ENCODE data around the gene C1QTNF9.

C1QTNF9 gene

DNA sequence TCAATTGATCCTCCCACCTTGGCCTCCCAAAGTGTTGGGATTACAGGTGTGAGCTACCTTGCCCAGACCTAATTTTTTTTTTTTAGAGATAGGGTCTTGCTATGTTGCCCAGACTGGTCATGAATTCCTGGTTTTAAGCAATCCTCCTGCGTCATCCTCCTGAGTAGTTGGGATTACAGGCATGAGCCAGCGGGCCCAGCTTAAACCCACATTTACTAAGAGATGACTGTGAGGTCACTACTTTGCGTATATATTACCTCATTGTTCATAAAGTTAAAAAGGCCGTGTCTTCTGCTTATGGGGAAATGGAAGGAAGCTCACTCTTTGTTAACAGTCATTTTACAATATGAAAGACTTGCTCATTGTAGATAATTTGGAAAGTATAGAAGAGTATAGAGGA is 39.6 kb upstream of the C1QTNF9 start:
- peak; percentile 33 for DNase-seq (ENCODE audit: low spot score)

DNA sequence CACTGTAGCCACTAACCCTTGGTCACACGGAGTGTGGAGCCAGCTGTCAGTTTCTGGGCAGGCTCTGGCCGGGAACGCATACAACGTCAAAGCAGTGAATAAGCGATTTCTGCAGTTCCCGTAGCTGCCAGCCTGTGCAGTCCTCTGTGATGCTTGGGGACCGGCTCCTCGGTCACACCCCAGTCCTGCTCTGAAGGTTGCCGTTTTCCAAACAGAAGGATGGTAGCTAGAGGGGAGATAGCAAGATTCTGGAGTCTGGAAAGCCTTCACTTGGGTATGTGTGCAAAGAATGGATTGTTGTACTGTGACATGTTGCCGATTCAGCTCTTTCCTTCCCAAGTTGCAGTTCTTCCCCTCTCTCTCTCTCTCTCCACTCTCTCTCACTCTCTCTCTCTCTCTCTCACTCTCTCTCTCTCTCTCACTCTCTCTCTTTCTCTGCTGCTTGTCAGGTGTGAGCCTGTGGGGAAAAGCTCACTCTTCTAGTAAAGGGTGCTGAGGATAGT is 38.7 kb upstream of the C1QTNF9 start:
- Histone ChIP-seq H3K27ac (peak overlapping the region; percentile 79 to 93), H3K4me3 (peak overlapping the region; percentile 74)
- TF ChIP-seq, protein P1, sequence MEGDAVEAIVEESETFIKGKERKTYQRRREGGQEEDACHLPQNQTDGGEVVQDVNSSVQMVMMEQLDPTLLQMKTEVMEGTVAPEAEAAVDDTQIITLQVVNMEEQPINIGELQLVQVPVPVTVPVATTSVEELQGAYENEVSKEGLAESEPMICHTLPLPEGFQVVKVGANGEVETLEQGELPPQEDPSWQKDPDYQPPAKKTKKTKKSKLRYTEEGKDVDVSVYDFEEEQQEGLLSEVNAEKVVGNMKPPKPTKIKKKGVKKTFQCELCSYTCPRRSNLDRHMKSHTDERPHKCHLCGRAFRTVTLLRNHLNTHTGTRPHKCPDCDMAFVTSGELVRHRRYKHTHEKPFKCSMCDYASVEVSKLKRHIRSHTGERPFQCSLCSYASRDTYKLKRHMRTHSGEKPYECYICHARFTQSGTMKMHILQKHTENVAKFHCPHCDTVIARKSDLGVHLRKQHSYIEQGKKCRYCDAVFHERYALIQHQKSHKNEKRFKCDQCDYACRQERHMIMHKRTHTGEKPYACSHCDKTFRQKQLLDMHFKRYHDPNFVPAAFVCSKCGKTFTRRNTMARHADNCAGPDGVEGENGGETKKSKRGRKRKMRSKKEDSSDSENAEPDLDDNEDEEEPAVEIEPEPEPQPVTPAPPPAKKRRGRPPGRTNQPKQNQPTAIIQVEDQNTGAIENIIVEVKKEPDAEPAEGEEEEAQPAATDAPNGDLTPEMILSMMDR (IDR thresholded peaks at IDR 0.05) = peak; percentile 97
- DNase-seq (ENCODE audit: low spot score) = peak; percentile 90

More for the DNA sequence above, 39.6 kb upstream of the C1QTNF9 start:
- H3K27ac ChIP-seq = peak overlapping the region in 1 of 2 donors; percentile 79
- H3K4me3 ChIP-seq = no peak overlapping the region
- TF ChIP-seq, protein P1 (IDR thresholded peaks at IDR 0.05) = no peak

DNA sequence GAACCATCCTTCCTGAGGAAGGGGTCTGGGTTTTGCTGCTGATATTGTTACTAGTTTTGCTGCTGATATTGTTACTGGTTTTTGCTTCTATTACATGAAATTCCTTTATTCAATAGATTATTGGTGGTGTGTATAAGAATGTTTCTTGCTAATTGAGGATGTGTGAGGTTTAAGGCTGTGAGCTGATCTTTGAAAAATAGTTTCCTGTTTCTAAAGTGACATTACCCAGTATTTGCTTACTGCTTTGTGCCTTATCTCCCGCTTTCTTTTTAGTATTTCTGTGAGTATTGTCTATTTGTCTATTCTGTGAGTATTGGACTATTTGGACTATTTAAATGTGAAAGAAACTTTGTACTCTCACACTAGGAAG is 38.2 kb upstream of the C1QTNF9 start:
- peak overlapping the region; percentile 74 for H3K4me3 ChIP-seq
- DNase-seq (ENCODE audit: low spot score) = no peak
- TF ChIP-seq, protein P1 (IDR thresholded peaks at IDR 0.05) = no peak
- H3K27ac ChIP-seq = peak overlapping the region; percentile 79 to 93

DNA sequence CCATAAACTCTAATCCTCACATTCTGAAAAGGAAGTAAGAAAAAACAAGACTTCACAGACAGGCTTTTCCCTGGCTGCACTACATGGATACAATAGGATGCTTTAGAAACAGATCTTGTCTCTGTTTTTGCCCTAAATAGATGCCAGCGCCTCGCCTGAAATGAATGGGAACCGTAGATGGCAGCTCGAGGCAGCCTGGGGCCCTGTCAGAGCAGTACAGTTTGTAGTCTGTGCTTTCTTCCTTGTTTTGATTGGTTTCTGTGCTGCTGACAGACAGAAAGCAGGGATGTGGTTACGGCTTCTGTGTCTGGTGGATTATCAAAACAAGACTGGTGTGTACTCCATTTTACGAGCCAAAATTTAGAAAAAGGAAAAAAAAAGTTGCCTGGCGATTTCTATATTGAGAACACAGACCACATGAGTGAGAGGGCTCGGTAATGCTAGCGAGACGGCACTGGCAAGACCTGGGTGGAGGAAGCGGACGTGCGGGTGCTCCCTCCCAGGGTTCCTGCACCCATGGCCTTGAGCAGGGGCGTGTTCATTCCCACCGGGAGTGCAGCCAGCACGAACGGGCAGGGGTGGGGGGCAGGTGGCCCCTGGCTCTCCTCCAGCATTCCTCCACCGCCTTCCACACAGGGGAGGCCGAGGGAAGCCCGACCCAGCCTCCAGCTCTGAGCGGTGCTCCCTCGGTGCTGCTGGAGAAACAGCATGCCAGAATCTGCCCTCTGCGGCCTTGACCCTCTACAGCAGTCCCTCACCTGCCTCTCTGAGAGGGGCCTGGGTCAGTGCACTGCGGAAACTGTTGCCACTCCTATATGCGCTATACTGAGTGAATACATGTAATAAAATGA is 37.6 kb upstream of the C1QTNF9 start:
- H3K4me3 ChIP-seq = peak overlapping the region; percentile 74
- TF ChIP-seq, protein P1 (IDR thresholded peaks at IDR 0.05) = no peak
- peak overlapping the region; percentile 79 to 93 for H3K27ac ChIP-seq
- DNase-seq (ENCODE audit: low spot score) = peak; percentile 85

DNA sequence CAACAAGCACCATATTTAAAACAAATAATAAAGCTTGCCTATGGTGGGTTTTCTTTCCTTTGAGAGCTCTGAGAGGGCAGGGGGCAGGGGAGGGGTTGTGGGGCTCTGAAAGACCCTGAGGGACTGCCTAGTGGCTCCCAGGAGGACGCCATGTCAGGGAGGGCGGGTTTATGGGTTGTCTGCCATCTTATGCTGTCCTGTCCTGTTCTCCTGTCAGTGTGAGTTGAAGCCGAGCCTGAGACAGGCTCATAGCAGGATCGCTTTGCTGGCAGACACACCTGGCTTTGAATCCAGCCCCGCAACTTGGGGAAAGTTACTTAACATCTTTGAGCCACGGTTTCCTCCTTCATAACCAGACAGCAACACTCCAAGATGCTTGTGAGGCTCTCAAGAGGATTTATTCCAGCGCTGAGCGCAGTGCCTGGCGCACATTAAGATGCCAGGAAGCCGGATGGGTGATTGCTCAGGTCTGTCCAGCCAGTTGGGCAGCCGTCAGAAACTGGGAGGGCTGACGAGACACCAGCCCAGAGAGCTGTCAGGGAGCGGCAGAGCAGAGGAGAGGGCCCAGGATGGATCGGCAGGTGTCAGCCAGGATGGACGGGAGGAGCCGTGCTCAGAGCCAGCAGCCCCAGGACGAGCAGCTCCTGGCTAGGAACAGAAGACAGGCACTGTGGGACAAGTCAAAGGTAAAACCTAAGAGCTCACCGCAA is 36.8 kb upstream of the C1QTNF9 start:
- Histone ChIP-seq H3K27ac (peak overlapping the region; percentile 79 to 93), H3K4me3 (peak overlapping the region; percentile 74)
- TF ChIP-seq, protein P1 (IDR thresholded peaks at IDR 0.05) = no peak
- DNase-seq (ENCODE audit: low spot score) = peak; percentile 72

DNA sequence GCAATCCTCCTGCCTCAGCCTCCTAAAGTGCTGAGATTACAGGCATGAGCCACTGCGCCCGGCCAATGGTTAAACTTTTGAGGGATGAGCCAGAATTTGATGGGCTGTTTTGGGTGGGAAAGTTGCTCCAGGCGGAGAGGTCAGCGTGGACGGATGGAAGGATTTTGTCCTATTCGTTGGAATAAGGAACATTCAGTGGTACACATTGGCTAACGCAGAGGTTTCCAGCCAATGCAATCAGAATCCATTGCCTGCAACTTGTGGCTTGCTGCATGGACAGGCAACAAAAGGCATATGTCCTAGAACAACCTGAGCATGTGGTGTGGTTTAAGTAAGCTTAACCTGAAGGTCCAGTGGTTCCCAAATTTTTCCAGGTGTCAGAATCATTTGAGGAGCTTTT is 35.5 kb upstream of the C1QTNF9 start:
- TF ChIP-seq, protein P1 (IDR thresholded peaks at IDR 0.05) = no peak
- peak; percentile 53 for DNase-seq (ENCODE audit: low spot score)
- H3K4me3 ChIP-seq = no peak overlapping the region
- H3K27ac ChIP-seq = peak overlapping the region in 1 of 2 donors; percentile 53

All from coronary artery (tissue), 2 donors.